ENCODE measurements around the gene TMEM150A.

The TMEM150A gene

GRCh38 chr2:85548608-85548900 is 53.9 kb downstream of the TMEM150A start:
- H3K9me2 ChIP-seq (replicated peaks; ENCODE audit: control insufficient read depth, low read length) = no peaks in the 10 kb centered on the region
- H3K27me3 ChIP-seq (ENCODE audit: control insufficient read depth, low read length) = no peaks in the 10 kb centered on the region
- peaks cover 50% of the 10 kb centered on the region for H3F3A ChIP-seq (ENCODE audit: control insufficient read depth, insufficient read depth)
- no peaks in the 10 kb centered on the region; the same call in 1 of the 2 replicates for H4K20me1 ChIP-seq (ENCODE audit: control insufficient read depth, insufficient read depth, low read depth, low read length)
- H3K36me3 ChIP-seq (ENCODE audit: control insufficient read depth, low read length) = peaks cover 78% of the 10 kb centered on the region
- H3K9me3 ChIP-seq (ENCODE audit: control insufficient read depth, insufficient read depth, low read length) = no peaks in the 10 kb centered on the region
- H3K27ac ChIP-seq (ENCODE audit: low read depth, low read length) = no peak overlapping the region
- no peak overlapping the region for H3K4me3 ChIP-seq (ENCODE audit: low read length)
- TF ChIP-seq CTCF (IDR thresholded peaks at IDR 0.05; ENCODE audit: low read depth, low read length, poor library complexity, severe bottlenecking) = no peak
- TF ChIP-seq EZH2phosphoT487 (IDR thresholded peaks at IDR 0.05; ENCODE audit: borderline replicate concordance, low read length) = no peak
- no peaks in the 10 kb centered on the region for H3K79me2 ChIP-seq (ENCODE audit: control insufficient read depth, low read length)
- no peaks in the 10 kb centered on the region for H3K4me1 ChIP-seq (ENCODE audit: control insufficient read depth, low read length)
- H3K4me2 ChIP-seq (ENCODE audit: low read length) = no peak overlapping the region

All from DOHH2 (cell line).